Measurements from ENCODE around the gene PTPRO. TPM values are rescaled to one million over a fixed set of nuclear protein-coding genes. Genes with fewer than 3 reads are reported as not detected.

Gene PTPRO
- total and polyA plus RNA-seq, 10 of the 15 experiments (the other 5 are each of a cell fraction or from before 2014, with no cell fraction given) = 1.2 to 5.3 (median 3.5) TPM

GRCh38 chr12:15389561-15389960, 67.3 kb downstream of the PTPRO start:
- intact Hi-C loops (cut with micrococcal nuclease; ENCODE audit: unreplicated experiment) (no loop called here), in situ Hi-C loops (cut with MboI) (no loop called here)
- no TSS peak for BruUV-seq (replicated peaks)
- H3K9me3 ChIP-seq (replicated peaks; ENCODE audit: control insufficient read depth, insufficient read depth, low read length) = no peaks in the 10 kb centered on the region
- H3K27me3 ChIP-seq (replicated peaks in 1 of 2; ENCODE audit: control insufficient read depth in 2 of 2, insufficient read depth in 2 of 2, low read length in 1 of 2) = no peaks in the 10 kb centered on the region
- ChIA-PET POLR2A (no interaction called here), SMC1A (ENCODE audit: uncharacterized antibody, unreplicated experiment) (no interaction called here), RAD21 (ENCODE audit: unreplicated experiment) (no interaction called here), CTCF (interaction anchor here (1.0 kb wide), 1 partner anchor 1931 kb away, joined by 3 read pairs; no protein-coding TSS in a partner anchor)
- no peak overlapping the region for H3K9ac ChIP-seq (ENCODE audit: control insufficient read depth, insufficient read depth, low read length)
- WGBS (ENCODE audit: insufficient coverage, insufficient replicate concordance, low lambda C conversion rate, missing lambda C conversion rate) = 0% methylated on average over 1 of the region's 1 CpG
- no peaks in the 10 kb centered on the region for H3K36me3 ChIP-seq (ENCODE audit: control insufficient read depth in 2 of 2, insufficient read depth in 2 of 2, low read length in 1 of 2)
- no peak overlapping the region for H3K4me3 ChIP-seq
- H3K4me1 ChIP-seq (ENCODE audit: control insufficient read depth, insufficient read depth, low read length) = no peaks in the 10 kb centered on the region
- H3K4me2 ChIP-seq (ENCODE audit: control insufficient read depth, insufficient read depth) = no peak overlapping the region
- no peak for DNase-seq (ENCODE audit: low read depth, low spot score)
- H2AFZ ChIP-seq (ENCODE audit: control insufficient read depth, low read depth, low read length) = no peak overlapping the region
- TF ChIP-seq, protein P1, sequence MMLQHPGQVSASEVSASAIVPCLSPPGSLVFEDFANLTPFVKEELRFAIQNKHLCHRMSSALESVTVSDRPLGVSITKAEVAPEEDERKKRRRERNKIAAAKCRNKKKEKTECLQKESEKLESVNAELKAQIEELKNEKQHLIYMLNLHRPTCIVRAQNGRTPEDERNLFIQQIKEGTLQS (IDR thresholded peaks at IDR 0.05; ENCODE audit: borderline replicate concordance, extremely low read depth, low read depth, low read length) = no peak
- TF ChIP-seq SREBF2 (IDR thresholded peaks at IDR 0.05; ENCODE audit: low read length) (no peak), RB1 (IDR thresholded peaks at IDR 0.05; ENCODE audit: borderline replicate concordance) (no peak), POLR2A (IDR thresholded peaks at IDR 0.05; ENCODE audit: low read depth, low read length) (no peak), MYB (IDR thresholded peaks at IDR 0.05; ENCODE audit: borderline replicate concordance, low read depth, low read length) (no peak), CREM (IDR thresholded peaks at IDR 0.05; ENCODE audit: low read depth) (no peak), PML (IDR thresholded peaks at IDR 0.05; ENCODE audit: low read length) (no peak), ZBED1 (IDR thresholded peaks at IDR 0.05; ENCODE audit: borderline replicate concordance) (no peak), TAF1 (IDR thresholded peaks at IDR 0.05; ENCODE audit: borderline replicate concordance, low read depth, low read length) (no peak), CHD4 (IDR thresholded peaks at IDR 0.05) (no peak)
- TF ChIP-seq, protein P2, sequence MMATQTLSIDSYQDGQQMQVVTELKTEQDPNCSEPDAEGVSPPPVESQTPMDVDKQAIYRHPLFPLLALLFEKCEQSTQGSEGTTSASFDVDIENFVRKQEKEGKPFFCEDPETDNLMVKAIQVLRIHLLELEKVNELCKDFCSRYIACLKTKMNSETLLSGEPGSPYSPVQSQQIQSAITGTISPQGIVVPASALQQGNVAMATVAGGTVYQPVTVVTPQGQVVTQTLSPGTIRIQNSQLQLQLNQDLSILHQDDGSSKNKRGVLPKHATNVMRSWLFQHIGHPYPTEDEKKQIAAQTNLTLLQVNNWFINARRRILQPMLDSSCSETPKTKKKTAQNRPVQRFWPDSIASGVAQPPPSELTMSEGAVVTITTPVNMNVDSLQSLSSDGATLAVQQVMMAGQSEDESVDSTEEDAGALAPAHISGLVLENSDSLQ (IDR thresholded peaks at IDR 0.05) = no peak
- no peak for ATAC-seq
- H3K27ac ChIP-seq (ENCODE audit: control insufficient read depth, insufficient read depth) = no peak overlapping the region
- no peaks in the 10 kb centered on the region for H4K20me1 ChIP-seq (ENCODE audit: control insufficient read depth, insufficient read depth)
- H3K79me2 ChIP-seq (ENCODE audit: control insufficient read depth, insufficient read depth, low read length) = no peaks in the 10 kb centered on the region
- no peak for FAIRE-seq

Data from GM12878 (cell line).